NCI-H1694 (cell line): ENCODE measurements around the gene THAP10.

Experiments
- DNase-seq: peaks from one replicate; lab custom pipeline; 2025; lab: John Stamatoyannopoulos, UW

THAP10 gene

DNA sequence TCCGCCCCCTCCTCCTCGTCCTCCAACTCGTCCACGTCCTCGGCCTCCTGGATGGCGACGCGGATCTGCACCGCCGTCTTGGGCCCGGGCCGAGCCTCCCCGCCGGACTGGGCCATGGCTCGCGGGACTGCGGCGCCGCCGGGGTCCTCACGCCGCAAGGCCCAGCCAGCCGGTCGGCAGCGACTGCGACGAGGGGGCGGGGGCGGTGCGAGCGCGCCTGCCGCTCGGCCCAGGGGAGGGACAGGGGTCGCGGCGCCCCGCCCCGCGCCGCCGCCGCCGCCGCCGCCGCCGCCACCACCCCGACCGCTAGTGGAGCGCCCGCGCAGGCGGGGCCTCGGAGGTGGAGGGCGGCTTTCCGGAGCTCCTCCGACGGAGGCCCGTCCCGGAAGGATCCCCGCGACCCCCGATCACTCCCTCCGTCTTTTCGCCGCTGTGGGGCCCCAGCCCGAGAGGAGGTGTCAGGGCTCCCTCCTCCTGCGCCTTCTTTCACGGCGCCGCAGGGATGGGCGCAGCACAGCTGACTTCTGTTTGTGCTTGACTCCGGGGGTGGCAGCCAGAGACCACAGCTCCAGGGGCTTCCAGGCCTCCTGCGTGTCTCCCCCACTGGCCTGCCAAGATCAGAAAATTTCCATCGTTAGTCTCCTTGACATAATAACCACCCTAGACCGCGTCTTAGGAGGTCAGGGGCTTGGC, 38.1 kb downstream of the THAP10 start, which contains the start of gene LARP6:
Gene LARP6, minus strand, starts transcription at position 185 of the 693 bp plus-strand sequence. Its CDS starts 69 bp downstream, at position 116.
- no peak for DNase-seq

DNA sequence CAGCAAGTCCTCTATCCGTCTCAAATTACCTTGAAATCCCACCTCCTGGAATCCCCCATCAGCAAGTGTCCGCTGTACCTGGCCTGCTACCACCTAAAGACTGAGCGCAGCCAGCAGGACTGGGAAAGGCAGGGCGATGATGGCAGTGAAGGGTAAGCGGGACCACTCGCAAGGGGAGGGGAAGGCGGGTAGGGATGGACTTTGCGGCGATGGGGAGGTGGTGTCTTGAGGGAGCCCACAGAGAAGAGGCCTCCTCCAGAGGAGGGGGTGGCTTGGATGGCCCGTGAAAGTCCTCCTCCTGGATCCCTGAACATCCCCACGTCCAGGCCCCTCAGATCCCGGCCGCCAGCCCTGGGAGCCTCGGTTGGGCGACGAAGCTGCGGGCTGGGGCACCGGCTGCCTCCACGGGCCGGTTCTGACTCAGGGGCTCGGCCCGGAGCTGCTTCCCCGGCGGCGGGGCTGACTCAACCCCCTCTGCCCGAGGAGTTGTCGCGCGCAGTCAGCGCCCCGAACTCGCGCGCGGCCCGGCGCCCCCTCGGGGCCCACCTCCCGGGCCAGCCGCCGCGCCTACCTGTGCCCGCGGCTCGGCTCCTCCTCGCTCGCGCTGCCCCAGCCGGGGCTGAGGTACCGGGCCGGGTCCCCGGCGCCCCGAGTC, 38.8 kb downstream of the THAP10 start:
- no peak for DNase-seq

DNA sequence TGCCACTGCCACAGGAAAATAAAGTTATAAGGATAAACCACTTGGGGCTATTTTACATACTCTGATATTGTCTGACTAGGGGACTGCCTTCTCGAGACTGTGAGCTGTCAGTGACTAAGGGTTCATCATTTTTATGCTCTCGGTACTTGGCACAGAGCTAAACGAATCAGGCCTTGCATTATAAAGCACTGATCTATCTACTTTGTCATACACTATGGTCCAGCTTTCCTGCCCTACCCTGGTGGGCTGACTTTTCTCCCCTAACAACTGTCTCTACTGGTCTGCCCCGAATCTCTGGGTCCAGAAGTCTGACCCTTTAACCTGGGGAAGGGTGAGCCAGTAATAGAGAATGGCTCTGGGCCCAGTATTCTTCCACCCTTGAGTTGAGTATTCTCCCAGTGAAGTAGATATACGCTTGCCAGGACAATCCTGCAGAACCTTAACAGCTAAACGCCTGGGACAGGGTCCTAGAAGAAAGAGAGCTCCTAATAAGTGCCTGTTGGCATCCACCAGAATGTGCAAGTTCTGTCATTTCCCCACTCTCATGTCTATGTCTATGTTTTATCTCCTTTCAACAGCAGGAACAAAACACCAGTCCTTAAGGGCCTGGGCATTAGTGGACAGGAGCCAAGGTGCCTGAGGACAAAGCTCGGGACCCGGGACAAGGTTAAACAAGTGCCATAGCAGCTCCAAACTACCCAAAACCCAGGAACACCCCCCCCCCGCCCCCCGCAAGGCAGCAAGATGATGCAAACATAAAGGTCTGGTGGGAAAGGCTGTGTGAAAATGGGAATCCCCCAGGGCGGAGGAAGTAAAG, 39.5 kb downstream of the THAP10 start:
- no peak for DNase-seq

DNA sequence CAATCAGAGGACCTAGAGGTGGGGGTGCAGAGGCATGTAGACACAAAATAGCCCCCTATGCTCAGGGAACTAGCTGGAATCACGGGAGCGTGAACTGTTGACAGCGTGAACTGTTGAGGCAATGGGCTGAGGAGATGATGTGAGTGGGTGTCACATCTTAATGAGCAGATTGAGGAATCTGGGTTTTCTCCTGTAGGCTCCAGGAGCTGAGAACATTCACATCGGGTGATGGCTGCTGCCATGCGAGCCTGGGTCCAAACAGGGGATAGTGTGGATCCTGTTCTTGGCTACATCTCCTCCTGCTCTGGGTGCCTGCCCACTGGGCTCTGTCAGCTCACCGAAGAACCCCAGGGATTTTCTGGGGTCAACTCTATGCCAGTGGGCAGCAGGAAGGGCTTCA, 40.3 kb downstream of the THAP10 start:
- DNase-seq, result no peak

DNA sequence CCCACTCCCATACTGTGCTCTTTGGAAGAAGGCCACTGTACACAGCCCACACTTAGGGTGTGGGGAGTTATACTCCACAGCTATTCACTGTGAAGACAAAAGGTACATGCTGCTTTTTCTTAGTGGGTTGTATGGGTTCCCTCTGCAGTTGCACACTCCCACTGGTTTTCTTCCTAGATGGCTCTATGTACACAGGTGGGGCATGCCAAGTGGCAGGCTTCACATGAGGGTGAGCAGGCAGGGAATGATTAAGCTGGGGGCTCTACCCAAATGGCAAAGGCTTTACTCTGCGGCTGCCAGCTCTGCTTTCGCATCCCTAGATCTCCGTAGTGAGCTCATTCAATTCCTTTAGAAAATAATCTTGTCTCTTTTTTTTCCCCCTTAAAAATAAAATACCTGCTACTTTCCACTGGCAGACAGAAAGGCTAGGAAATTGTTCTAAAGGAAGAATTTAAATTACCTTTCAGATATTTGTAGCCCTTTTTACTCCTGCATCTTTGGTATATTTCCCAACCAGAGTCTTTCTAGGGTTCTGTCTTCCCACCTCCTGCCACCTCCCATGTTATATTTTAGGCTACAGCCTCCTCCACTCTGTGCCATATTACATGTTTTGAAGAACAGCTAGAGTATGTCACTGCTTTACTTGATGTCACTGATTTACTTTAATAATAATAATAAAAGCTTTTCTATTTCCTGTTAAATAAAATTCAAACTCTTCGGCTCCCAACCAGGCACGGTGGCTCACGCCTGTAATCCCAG, 46.5 kb downstream of the THAP10 start:
- no peak for DNase-seq

DNA sequence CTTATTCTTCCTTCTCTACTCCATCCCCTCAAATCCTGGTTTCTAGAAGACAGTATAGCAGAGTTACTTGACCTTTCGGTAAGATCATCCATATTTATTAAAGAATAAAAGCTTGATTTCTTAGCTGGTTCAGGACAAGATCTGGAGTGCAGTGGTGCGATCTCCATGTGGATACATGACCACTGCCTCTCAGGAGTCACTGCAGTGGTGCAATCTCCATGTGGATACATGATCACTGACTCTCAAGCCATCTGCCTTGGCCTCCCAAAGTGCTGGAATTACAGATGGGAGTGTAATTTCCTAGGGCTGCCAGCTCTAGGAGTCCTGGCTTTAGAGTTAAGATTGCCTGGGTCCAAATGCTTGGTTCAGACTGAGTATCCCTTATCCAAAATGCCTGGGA, 54.8 kb downstream of the THAP10 start:
- no peak for DNase-seq

DNA sequence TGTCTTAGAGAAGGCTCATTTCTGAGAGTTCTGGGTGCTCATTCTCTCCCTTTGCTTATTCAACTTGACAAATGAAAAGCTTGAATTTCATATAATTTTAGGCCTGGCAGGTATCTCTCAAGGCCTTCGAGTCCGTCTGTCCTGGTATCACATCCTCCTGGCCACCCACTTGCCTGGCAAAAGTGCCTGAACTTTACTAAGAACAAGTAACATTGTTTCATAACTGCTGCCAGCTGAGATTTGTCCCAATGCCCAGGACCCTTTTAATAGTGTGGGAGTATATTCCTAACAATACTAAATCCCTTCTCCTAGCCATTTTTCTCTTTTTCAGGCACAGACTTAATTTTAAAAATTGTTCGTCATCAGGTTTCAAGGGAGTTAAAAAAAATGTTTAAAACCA, 56.4 kb downstream of the THAP10 start:
- DNase-seq, result no peak

DNA sequence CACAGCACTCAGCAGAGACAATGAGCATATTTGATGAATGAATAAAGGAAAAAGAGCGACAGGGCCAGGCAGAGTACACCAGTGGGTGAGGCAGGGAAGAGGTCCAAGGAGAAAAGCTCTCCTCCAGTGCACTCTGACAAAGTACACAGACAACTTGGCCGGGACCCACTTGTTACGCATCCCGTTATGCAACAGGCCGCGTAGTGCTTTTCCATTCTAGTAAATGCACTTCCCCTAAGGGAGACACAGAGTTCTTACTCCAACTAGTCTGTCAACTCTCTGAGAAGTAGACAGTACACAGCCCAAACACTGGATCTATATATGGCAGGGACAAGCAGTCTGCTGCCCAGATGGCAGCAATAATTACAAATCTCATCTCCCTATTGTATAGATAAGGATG, 56.8 kb downstream of the THAP10 start:
- DNase-seq, result no peak

DNA sequence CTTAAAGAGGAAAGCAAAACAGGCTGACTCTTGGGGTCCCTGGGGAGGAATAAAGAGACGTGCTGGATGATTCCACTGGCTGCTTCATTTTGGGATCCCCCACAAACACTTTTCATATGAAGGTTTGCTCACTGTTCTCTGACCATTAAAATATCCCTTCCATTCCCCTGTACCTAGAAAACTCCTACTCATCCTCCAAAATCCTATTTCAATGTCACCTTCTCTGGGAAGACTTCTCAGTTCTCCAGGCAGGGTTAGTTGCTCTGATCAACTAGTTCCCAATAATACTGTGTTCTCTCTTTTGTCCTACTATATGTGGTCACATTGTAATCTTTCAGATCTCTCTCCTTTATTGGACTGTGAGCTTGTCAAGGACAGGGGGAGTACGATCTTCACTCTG, 57.2 kb downstream of the THAP10 start:
- DNase-seq, result no peak

DNA sequence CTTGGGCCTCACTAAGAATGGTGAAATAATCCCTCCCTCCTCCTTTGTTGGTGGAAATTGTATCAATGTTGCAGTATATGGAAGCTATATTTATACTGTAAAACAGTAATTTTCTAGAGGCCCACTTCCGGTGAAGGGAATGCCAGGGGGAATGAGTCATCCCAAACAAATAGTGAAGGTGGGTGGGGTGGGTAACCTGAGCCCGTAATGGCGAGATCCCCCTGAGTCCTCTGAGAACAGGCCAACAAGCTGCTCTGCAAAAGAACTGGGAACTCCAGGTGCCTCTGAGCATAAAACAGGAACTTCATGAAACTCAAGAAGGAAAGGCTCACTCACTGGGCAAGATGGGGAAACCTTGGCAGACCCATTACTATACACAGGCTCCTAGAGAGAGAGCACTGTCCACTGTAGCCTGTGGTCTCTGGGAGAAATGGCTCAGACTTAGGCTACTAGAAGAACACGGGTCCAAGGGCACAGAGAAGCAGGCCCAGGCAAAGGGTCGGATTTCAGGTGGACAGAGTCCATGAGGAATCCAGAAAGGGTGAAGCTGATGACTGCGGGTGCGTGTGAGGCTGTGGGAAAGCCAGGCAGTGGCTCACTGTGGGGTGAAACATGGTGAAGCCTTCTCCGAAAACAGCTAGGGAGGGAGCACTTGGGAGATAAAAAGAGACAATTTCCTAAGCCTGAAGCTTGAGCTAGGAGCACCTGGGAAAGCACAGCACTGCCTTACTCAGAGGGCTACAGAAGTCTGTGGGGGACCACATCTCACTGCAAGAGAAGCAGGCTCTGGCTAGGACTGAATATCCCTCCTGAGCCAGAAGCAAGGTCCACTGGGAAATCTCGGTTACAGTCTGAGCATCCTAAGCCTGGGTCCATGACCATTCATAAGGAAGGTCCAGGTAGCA, 58.1 kb downstream of the THAP10 start:
- no peak for DNase-seq

DNA sequence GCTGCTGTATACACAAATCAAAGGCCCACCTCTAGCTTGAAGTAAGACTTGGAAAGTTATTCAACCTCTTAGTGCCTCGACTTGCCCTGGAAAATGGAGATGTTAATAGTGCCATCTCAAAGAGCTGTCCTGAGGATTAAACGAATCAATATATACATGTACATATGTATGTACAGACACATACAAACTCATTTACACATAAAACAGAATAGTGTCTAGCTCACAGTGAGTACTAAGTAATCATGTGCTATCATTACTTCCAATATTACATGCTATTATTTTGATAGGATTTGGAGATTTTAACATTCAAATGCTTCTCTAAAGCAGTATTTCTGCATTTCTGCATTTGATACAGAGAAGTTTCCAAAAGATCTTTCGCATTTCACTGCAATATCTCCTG, 58.8 kb downstream of the THAP10 start:
- no peak for DNase-seq

DNA sequence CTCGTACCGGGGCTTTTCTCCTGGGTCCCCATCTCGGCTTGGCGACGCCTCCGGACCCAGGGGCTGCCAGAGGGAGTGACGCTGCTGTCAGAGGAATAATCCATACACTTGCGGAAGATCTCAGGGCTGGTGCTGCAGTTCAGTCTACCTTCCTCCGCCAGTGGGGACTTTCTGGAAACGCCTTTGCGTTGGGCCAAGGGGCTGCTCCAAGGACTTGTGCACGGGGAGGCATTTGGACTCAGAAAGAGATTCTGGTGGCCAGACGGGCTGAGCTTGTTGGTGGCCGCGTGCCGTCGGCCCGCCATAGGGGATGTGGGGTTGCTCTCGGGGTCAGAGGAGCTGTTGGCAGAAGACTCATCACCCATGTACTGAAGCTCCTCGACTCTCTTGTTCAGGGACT, 60.1 kb downstream of the THAP10 start:
- DNase-seq, result no peak
